GM18507 (cell line): Measurements from ENCODE around the gene TRIM9.
A peak's percentile ranks its signal among the peaks of the same experiment; 100 is the strongest.

Experiments
- DNase-seq: peaks from one replicate; pipeline ENCODE4 v3.0.0; 2011; ENCODE audit warnings: low read depth; ENCODE audit not compliant: insufficient read length; ENCODE audit errors: extremely low spot score
- FAIRE-seq: peaks from 2 replicates; lab custom pipeline; 2011; peaks lifted over from hg19 to GRCh38; lab: Jason Lieb, UNC

TRIM9 gene

GRCh38 chr14:51094282-51094821, 553 bp downstream of the TRIM9 start:
- FAIRE-seq (no peak), DNase-seq (no peak)

GRCh38 chr14:51093371-51094281, 1.3 kb downstream of the TRIM9 start:
- FAIRE-seq (no peak), DNase-seq (no peak)

GRCh38 chr14:51092965-51093364, 1.9 kb downstream of the TRIM9 start:
- DNase-seq: no peak

GRCh38 chr14:51089278-51089677, 5.6 kb downstream of the TRIM9 start:
- FAIRE-seq (no peak), DNase-seq (no peak)

More at GRCh38 chr14:51092965-51093364, 1.9 kb downstream of the TRIM9 start:
- no peak for FAIRE-seq

GRCh38 chr14:51087031-51087441, 7.9 kb downstream of the TRIM9 start:
- no peak for DNase-seq
- FAIRE-seq: no peak

- FAIRE-seq (no peak), DNase-seq (no peak)
Observed at GRCh38 chr14:51086044-51086443, 8.9 kb downstream of the TRIM9 start.

GRCh38 chr14:51084962-51085361, 9.9 kb downstream of the TRIM9 start:
- no peak for FAIRE-seq

GRCh38 chr14:51084507-51084906, 10.4 kb downstream of the TRIM9 start:
- DNase-seq: no peak
- FAIRE-seq: no peak

More at GRCh38 chr14:51084962-51085361, 9.9 kb downstream of the TRIM9 start:
- no peak for DNase-seq

- FAIRE-seq (no peak), DNase-seq (no peak)
Observed at GRCh38 chr14:51082349-51082748, 12.6 kb downstream of the TRIM9 start.

GRCh38 chr14:51081712-51082111, 13.2 kb downstream of the TRIM9 start:
- FAIRE-seq: no peak
- DNase-seq: no peak

GRCh38 chr14:51081209-51081608, 13.7 kb downstream of the TRIM9 start:
- peak; percentile 5 for FAIRE-seq

GRCh38 chr14:51080645-51081044, 14.3 kb downstream of the TRIM9 start:
- no peak for FAIRE-seq
- no peak for DNase-seq

More at GRCh38 chr14:51081209-51081608, 13.7 kb downstream of the TRIM9 start:
- no peak for DNase-seq

GRCh38 chr14:51079489-51079888, 15.4 kb downstream of the TRIM9 start:
- no peak for FAIRE-seq

GRCh38 chr14:51079085-51079484, 15.8 kb downstream of the TRIM9 start:
- FAIRE-seq (no peak), DNase-seq (no peak)

More at GRCh38 chr14:51079489-51079888, 15.4 kb downstream of the TRIM9 start:
- DNase-seq: no peak

- FAIRE-seq: no peak
- no peak for DNase-seq
Observed at GRCh38 chr14:51074701-51075385, 20.1 kb downstream of the TRIM9 start.

- DNase-seq (no peak), FAIRE-seq (no peak)
Observed at GRCh38 chr14:51073731-51074130, 21.2 kb downstream of the TRIM9 start.

GRCh38 chr14:51072976-51073375, 21.9 kb downstream of the TRIM9 start:
- DNase-seq: no peak
- FAIRE-seq: no peak

GRCh38 chr14:51071857-51072256, 23.0 kb downstream of the TRIM9 start:
- FAIRE-seq: no peak

GRCh38 chr14:51070726-51071125, 24.2 kb downstream of the TRIM9 start:
- no peak for FAIRE-seq
- DNase-seq: no peak

More at GRCh38 chr14:51071857-51072256, 23.0 kb downstream of the TRIM9 start:
- DNase-seq: no peak

GRCh38 chr14:51069055-51069454, 25.9 kb downstream of the TRIM9 start:
- no peak for FAIRE-seq
- DNase-seq: no peak
